Right cardiac atrium (tissue), 5 donors: ENCODE data around the gene TTLL9. TPM values are rescaled to one million over a fixed set of nuclear protein-coding genes. Genes with fewer than 3 reads are reported as not detected.

Experiments used
- ATAC-seq, 2 donors: fragments of 200-7000 bp; cut with Tn5 transposase; one replicate each; pipeline versions ENCODE4 v1.8.0 to v1.9.1; 2020; ENCODE audit warnings: moderate library complexity in 2 of 2, mild to moderate bottlenecking in 1 of 2
- DNase-seq, 3 donors: peaks; one replicate each; pipeline ENCODE4 v3.0.0-alpha.2; 2020
- H3K27ac ChIP-seq: one replicate; pipeline ENCODE4 v1.5.1; 2013; ENCODE audit warnings: mild to moderate bottlenecking, low read length, control low read depth, moderate library complexity
- H3K27me3 ChIP-seq: one replicate; pipeline ENCODE4 v1.6.1; 2013; ENCODE audit not compliant: control insufficient read depth, insufficient read depth
- H3K4me1 ChIP-seq: one replicate; pipeline ENCODE4 v1.6.1; 2013; ENCODE audit warnings: low read length; ENCODE audit not compliant: control insufficient read depth, insufficient read depth
- H3K4me3 ChIP-seq: one replicate; pipeline ENCODE4 v1.5.1; 2013; ENCODE audit warnings: low read length, control low read depth
- H3K9me3 ChIP-seq: one replicate; pipeline ENCODE4 v1.6.1; 2013; ENCODE audit warnings: low read length; ENCODE audit not compliant: control insufficient read depth
- WGBS: extraction: QIAGEN DNeasy Blood & Tissue Kit; methylation state at CpG from one replicate; pipeline ENCODE4 v1.1.7; 2013; 5-methylcytosine and 5-hydroxymethylcytosine counted together
- intact Hi-C, 4 donors: fragments of 100-400 bp; cut with DNase I; formaldehyde crosslinking; loops; one replicate each; pipeline versions ENCODE4 v1.11.0 to v1.14.0; 2022 to 2023
- polyA plus RNA-seq: library from polyadenylated mRNA; stranded (reverse); fragments of 200-250 nt; gene quantifications from one replicate; pipeline ENCODE4 v1.2.3, GENCODE V29; 2013
- total RNA-seq, 4 donors: library from RNA; stranded (reverse); fragmentation: NEBNext Ultra II Directional; extraction: Animal tissue kit (Norgen Biotek cat#: 25700); gene quantifications; one replicate each; pipeline ENCODE4 v1.2.1, GENCODE V29; 2021
- donor health status: healthy with polysubstance abuse.
- donor health status: DM: no; HTN: yes; CAD: no.
- donor health status: DM: no; HTN: no; CAD: no.
- donor health status: DM: no; HTN: yes; CAD: no; lungs with severe emphysema.
- donor health status: DM: yes; HTN: yes; CAD: no.

TTLL9 gene
- total and polyA plus RNA-seq, 5 donors = 0.14 to 0.19 (median 0.15) TPM; not detected in 2

DNA sequence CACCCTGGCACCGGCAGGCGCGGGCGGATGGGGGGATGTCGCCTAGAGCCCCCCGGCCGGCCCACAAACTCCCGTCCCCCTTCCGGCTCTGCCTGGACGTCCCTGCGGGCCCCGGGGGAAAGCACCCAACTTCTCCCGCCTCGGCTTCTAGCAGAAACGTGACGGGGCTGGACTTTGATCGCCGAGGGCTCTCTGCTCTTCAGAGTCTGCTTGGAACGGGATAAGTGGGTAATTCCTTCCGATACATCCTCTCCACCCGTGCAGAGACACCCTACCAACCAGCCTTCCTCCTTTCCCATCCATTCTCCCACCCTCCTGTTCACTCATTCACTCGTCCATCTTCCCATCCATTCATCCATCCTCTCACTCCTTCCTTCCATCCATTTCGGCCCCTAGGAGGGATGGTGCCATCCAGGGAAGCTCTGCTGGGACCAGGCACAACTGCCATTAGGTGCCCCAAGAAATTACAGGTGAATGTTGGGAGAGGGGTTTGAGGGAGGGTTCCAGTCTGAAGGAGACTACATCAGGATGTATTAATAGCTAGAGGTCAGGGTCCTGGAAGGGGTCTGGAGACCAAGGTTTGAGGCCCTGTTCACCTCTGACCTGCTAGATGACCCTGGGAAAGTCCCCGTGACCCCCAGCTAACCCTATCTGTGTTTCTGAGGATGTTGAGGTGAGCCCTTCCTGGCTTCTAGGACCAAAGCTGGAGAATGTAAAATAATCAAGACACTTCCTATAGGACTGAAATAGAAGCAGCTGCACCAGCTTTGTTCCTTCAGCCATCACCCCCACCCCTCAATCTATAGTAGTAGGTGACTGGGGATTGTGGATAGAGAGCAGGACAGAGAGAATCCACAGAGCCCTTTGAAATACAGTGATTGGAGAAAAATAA lies 538 bp downstream of the TTLL9 start:
- ATAC-seq (no peak), DNase-seq (peak in 1 of 3 donors; percentile 60)
- H3K9me3 ChIP-seq = no peaks in the 10 kb centered on the region
- peaks cover 2% of the 10 kb centered on the region for H3K4me1 ChIP-seq
- no peaks in the 10 kb centered on the region for H3K27me3 ChIP-seq
- intact Hi-C loops = no loop called here
- WGBS = 8% methylated on average over 24 of the region's 24 CpGs
- peak overlapping the region; percentile 60 for H3K4me3 ChIP-seq
- no peak overlapping the region for H3K27ac ChIP-seq

GRCh38 chr20:31871618-31871954 lies 1.2 kb downstream of the TTLL9 start:
- H3K9me3 ChIP-seq = no peaks in the 10 kb centered on the region
- no peak overlapping the region for H3K27ac ChIP-seq
- ATAC-seq (no peak), DNase-seq (no peak)
- no peak overlapping the region for H3K4me3 ChIP-seq
- no peaks in the 10 kb centered on the region for H3K27me3 ChIP-seq
- intact Hi-C loops = no loop called here
- H3K4me1 ChIP-seq = peaks cover 2% of the 10 kb centered on the region
- 96% methylated on average over 1 of the region's 1 CpG for WGBS

GRCh38 chr20:31872406-31872805 lies 2.0 kb downstream of the TTLL9 start:
- no peak overlapping the region for H3K4me3 ChIP-seq
- H3K27me3 ChIP-seq = no peaks in the 10 kb centered on the region
- intact Hi-C loops = no loop called here
- ATAC-seq = no peak
- H3K4me1 ChIP-seq = peaks cover 2% of the 10 kb centered on the region
- no peaks in the 10 kb centered on the region for H3K9me3 ChIP-seq
- 84% methylated on average over 6 of the region's 6 CpGs for WGBS
- no peak overlapping the region for H3K27ac ChIP-seq
- DNase-seq = no peak

DNA sequence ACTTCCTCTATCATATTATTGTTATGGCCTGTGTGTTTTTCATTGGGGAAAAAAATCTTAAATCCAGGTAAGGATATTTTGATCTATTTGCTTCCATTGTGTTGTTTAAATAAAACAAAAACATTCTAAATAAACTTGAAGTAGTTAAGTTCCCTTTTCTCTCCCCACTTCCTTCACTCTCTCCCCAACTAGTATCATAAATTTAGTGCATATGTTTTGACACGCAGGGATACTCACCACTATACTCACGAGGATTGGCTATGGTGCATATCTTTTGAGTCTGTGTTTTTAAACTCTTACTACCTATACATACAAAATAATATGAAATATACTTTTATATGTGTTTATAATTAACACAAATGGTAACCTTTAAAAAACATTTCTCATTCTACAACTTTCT lies 5.2 kb downstream of the TTLL9 start:
- ATAC-seq = no peak
- no peaks in the 10 kb centered on the region for H3K27me3 ChIP-seq
- H3K4me1 ChIP-seq = peaks cover 2% of the 10 kb centered on the region
- intact Hi-C loops = no loop called here
- H3K27ac ChIP-seq = no peak overlapping the region
- no peak overlapping the region for H3K4me3 ChIP-seq
- H3K9me3 ChIP-seq = no peaks in the 10 kb centered on the region
- WGBS = 81% methylated on average over 2 of the region's 2 CpGs
- DNase-seq = no peak

GRCh38 chr20:31877684-31878083 lies 7.2 kb downstream of the TTLL9 start:
- DNase-seq = no peak
- no peaks in the 10 kb centered on the region for H3K4me1 ChIP-seq
- no peak for ATAC-seq
- no peak overlapping the region for H3K4me3 ChIP-seq
- no peaks in the 10 kb centered on the region for H3K9me3 ChIP-seq
- no peak overlapping the region for H3K27ac ChIP-seq
- no peaks in the 10 kb centered on the region for H3K27me3 ChIP-seq
- intact Hi-C loops = no loop called here

GRCh38 chr20:31879143-31879987 lies 8.9 kb downstream of the TTLL9 start:
- peak overlapping the region; percentile 45 for H3K4me3 ChIP-seq
- no peaks in the 10 kb centered on the region for H3K9me3 ChIP-seq
- no peaks in the 10 kb centered on the region for H3K27me3 ChIP-seq
- intact Hi-C loops = no loop called here
- peak; percentile 97 to 98 (median 98) for DNase-seq
- peak overlapping the region; percentile 1 for H3K27ac ChIP-seq
- WGBS = 9% methylated on average over 45 of the region's 45 CpGs
- H3K4me1 ChIP-seq = no peaks in the 10 kb centered on the region
- peak; percentile 100 for ATAC-seq

DNA sequence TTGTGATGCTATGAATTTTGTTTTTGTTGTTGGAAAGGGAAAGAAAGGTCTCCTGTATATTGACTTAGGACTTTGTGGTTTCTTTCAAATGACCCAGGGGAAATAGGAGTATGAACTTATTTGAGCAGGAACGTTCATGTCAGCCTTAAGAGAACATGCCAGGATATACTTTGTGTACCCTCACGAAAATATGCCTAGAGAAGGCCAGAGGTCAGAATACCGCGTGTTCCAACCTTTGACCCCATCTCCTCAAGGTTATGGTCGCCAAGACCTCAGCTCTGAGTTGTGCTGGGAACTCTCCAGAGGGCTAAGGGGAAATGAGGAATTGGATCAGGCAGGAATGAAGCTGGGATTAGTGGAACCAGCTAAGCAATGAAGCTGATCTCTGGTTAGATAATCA lies 11.5 kb downstream of the TTLL9 start:
- DNase-seq = no peak
- ATAC-seq = no peak

GRCh38 chr20:31883829-31884228 lies 13.4 kb downstream of the TTLL9 start:
- intact Hi-C loops = no loop called here
- H3K9me3 ChIP-seq = no peaks in the 10 kb centered on the region
- H3K27me3 ChIP-seq = no peaks in the 10 kb centered on the region
- no peak for ATAC-seq
- H3K27ac ChIP-seq = no peak overlapping the region
- H3K4me3 ChIP-seq = no peak overlapping the region
- DNase-seq = no peak
- no peaks in the 10 kb centered on the region for H3K4me1 ChIP-seq

More for the DNA sequence above, 11.5 kb downstream of the TTLL9 start:
- Histone ChIP-seq H3K27me3 (no peaks in the 10 kb centered on the region), H3K4me1 (no peaks in the 10 kb centered on the region), H3K27ac (no peak overlapping the region), H3K9me3 (no peaks in the 10 kb centered on the region), H3K4me3 (no peak overlapping the region)
- 69% methylated on average over 5 of the region's 5 CpGs for WGBS
- intact Hi-C loops = no loop called here

GRCh38 chr20:31890646-31891045 lies 20.2 kb downstream of the TTLL9 start:
- ATAC-seq (no peak), DNase-seq (no peak)
- WGBS = 63% methylated on average over 8 of the region's 8 CpGs
- Histone ChIP-seq H3K27ac (no peak overlapping the region), H3K27me3 (no peaks in the 10 kb centered on the region), H3K4me3 (no peak overlapping the region), H3K4me1 (no peaks in the 10 kb centered on the region), H3K9me3 (no peaks in the 10 kb centered on the region)
- intact Hi-C loops = no loop called here

DNA sequence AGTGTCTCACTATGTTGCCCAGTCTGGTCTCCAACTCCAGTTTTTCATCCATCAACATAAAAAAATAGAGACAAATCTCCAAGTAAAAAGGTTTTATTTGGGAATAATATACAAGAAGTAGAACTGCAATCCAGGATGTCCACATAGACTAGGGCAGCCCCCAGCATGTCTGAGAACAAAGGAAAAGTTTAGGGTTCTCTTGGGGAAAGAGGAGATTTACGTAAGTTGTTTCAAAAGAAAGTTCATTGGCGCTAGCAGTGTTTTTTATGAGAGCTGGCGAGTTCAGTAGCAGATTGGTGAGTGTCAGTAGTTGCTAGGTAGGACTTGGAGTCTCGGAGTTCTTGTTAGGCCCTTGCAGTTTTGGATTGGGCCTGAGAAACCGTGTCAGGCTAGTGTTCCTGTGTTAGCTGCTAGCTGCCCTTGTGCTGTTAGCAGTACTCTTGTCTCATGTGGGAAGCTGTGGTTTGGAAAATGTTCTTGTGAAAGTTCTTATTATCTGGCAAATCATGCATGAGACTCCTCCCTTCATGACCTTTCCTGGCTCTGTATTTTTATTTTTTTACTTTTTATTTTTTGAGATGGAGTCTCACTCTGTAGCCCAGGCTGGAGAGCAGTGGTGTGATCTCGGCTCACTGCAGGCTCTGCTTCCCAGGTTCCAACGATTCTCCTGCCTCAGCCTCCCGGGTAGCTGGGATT lies 24.7 kb downstream of the TTLL9 start:
- DNase-seq (peak; percentile 49 to 75 (median 65)), ATAC-seq (peak; percentile 98 to 99)
- Histone ChIP-seq H3K9me3 (no peaks in the 10 kb centered on the region), H3K27ac (peak overlapping the region; percentile 62), H3K4me3 (no peak overlapping the region), H3K4me1 (no peaks in the 10 kb centered on the region), H3K27me3 (no peaks in the 10 kb centered on the region)
- 43% methylated on average over 8 of the region's 8 CpGs for WGBS
- intact Hi-C loops = no loop called here

GRCh38 chr20:31896049-31896448 lies 25.6 kb downstream of the TTLL9 start:
- no peaks in the 10 kb centered on the region for H3K4me1 ChIP-seq
- ATAC-seq (no peak), DNase-seq (no peak)
- no peaks in the 10 kb centered on the region for H3K9me3 ChIP-seq
- no peak overlapping the region for H3K27ac ChIP-seq
- intact Hi-C loops = no loop called here
- no peaks in the 10 kb centered on the region for H3K27me3 ChIP-seq
- WGBS = 94% methylated on average over 9 of the region's 9 CpGs
- no peak overlapping the region for H3K4me3 ChIP-seq
